ENCODE results near the gene LEF1.

DNA sequence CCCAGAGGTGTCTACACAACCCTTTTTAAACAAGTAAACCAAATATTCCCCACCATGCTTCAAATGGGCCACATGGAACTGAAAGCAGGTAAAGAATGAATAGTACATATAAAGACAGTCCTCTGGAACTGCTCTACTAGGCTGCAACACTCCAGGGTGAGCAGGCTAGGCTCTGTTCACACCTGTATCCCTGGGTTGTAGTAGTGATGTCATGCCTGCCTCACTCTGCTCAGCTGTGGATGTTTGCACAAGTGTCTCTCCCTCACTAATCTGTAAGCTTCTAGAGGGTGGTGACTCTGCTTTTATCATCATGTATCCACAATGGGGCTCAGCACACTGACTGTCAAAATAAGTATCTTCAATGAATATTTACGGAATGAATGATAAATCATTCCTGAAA, 20.4 kb downstream of the LEF1 start:
- TF ChIP-seq, protein P1, sequence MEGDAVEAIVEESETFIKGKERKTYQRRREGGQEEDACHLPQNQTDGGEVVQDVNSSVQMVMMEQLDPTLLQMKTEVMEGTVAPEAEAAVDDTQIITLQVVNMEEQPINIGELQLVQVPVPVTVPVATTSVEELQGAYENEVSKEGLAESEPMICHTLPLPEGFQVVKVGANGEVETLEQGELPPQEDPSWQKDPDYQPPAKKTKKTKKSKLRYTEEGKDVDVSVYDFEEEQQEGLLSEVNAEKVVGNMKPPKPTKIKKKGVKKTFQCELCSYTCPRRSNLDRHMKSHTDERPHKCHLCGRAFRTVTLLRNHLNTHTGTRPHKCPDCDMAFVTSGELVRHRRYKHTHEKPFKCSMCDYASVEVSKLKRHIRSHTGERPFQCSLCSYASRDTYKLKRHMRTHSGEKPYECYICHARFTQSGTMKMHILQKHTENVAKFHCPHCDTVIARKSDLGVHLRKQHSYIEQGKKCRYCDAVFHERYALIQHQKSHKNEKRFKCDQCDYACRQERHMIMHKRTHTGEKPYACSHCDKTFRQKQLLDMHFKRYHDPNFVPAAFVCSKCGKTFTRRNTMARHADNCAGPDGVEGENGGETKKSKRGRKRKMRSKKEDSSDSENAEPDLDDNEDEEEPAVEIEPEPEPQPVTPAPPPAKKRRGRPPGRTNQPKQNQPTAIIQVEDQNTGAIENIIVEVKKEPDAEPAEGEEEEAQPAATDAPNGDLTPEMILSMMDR (IDR thresholded peaks at IDR 0.05), result no peak
- no peak for TF ChIP-seq ZFX (IDR thresholded peaks at IDR 0.05; ENCODE audit: borderline replicate concordance)

Data from 22Rv1 (cell line).